ENCODE results near the gene GIPC2. TPM values are rescaled to one million over a fixed set of nuclear protein-coding genes. Genes with fewer than 3 reads are reported as not detected.
"Not testable (repeated sequence)": the region's sequence is repeated elsewhere in the genome, so short reads cannot be mapped to it uniquely, and the experiment has no call there.

The GIPC2 gene
- total RNA-seq, 1 experiment from 2014 or later, result 0.02 TPM

- DNase-seq (ENCODE audit: low spot score), result no peak
These were observed 23.0 kb downstream of the GIPC2 start for GRCh38 chr1:78068681-78069283.

- DNase-seq (ENCODE audit: low spot score), result no peak
These were observed 24.0 kb downstream of the GIPC2 start for GRCh38 chr1:78069784-78070183.

GRCh38 chr1:78070210-78070609, 24.4 kb downstream of the GIPC2 start:
- no peak for DNase-seq (ENCODE audit: low spot score)

- peak; percentile 14 for DNase-seq (ENCODE audit: low spot score)
These were observed 25.0 kb downstream of the GIPC2 start for GRCh38 chr1:78070758-78071157.

- DNase-seq (ENCODE audit: low spot score), result no peak
These were observed 25.9 kb downstream of the GIPC2 start for GRCh38 chr1:78071696-78072095.

- no peak for DNase-seq (ENCODE audit: low spot score)
These were observed 26.4 kb downstream of the GIPC2 start for GRCh38 chr1:78072216-78072615.

GRCh38 chr1:78073441-78073840, 27.7 kb downstream of the GIPC2 start:
- no peak for DNase-seq (ENCODE audit: low spot score)

- DNase-seq (ENCODE audit: low spot score), result no peak
These were observed 29.9 kb downstream of the GIPC2 start for GRCh38 chr1:78075621-78076020.

- DNase-seq (ENCODE audit: low spot score), result no peak
These were observed 32.6 kb downstream of the GIPC2 start for GRCh38 chr1:78078358-78078757.

- no peak for DNase-seq (ENCODE audit: low spot score)
These were observed 33.8 kb downstream of the GIPC2 start for GRCh38 chr1:78079580-78079979.

GRCh38 chr1:78080767-78081166, 35.0 kb downstream of the GIPC2 start:
- DNase-seq (ENCODE audit: low spot score), result no peak

- no peak for DNase-seq (ENCODE audit: low spot score)
These were observed 36.5 kb downstream of the GIPC2 start for GRCh38 chr1:78081980-78082860.

GRCh38 chr1:78084639-78085038, 38.9 kb downstream of the GIPC2 start:
- DNase-seq (ENCODE audit: low spot score), result not testable (repeated sequence)

GRCh38 chr1:78086697-78087096, 40.9 kb downstream of the GIPC2 start:
- no peak for DNase-seq (ENCODE audit: low spot score)

GRCh38 chr1:78088015-78088414, 42.2 kb downstream of the GIPC2 start:
- DNase-seq (ENCODE audit: low spot score), result no peak

GRCh38 chr1:78088486-78088885, 42.7 kb downstream of the GIPC2 start:
- DNase-seq (ENCODE audit: low spot score), result no peak

- DNase-seq (ENCODE audit: low spot score), result no peak
These were observed 43.2 kb downstream of the GIPC2 start for GRCh38 chr1:78089010-78089409.

GRCh38 chr1:78090472-78091133, 44.8 kb downstream of the GIPC2 start:
- DNase-seq (ENCODE audit: low spot score), result no peak

- DNase-seq (ENCODE audit: low spot score), result no peak
These were observed 45.5 kb downstream of the GIPC2 start for GRCh38 chr1:78091215-78091813.

- no peak for DNase-seq (ENCODE audit: low spot score)
These were observed 46.1 kb downstream of the GIPC2 start for GRCh38 chr1:78091886-78092285.

- DNase-seq (ENCODE audit: low spot score), result peak; percentile 9
These were observed 46.9 kb downstream of the GIPC2 start for GRCh38 chr1:78092643-78093042.

GRCh38 chr1:78093560-78093959, 47.8 kb downstream of the GIPC2 start:
- no peak for DNase-seq (ENCODE audit: low spot score)
